Gastrocnemius medialis (tissue), 4 donors: Measurements from ENCODE around the gene YPEL2. TPM values are rescaled to one million over a fixed set of nuclear protein-coding genes. Genes with fewer than 3 reads are reported as not detected.

Experiments
- ATAC-seq, 2 donors: fragments of 150-250 bp; one replicate each; pipeline ENCODE4 v1.9.1; 2016
- DNase-seq, 2 donors: peaks; one replicate each; pipeline ENCODE4 v3.0.0-alpha.2; 2019
- H3K27ac ChIP-seq, 4 donors: fragments of 200-600 bp; sonication (generic); 1 replicate in 1 of 4; 2 replicates in 3 of 4; pipeline ENCODE4 v1.5.1; 2016 to 2018; ENCODE audit warnings: mild to moderate bottlenecking in 2 of 4, moderate library complexity in 1 of 4
- H3K27me3 ChIP-seq, 3 donors: fragments of 200-600 bp; sonication (generic) in 2 of 3; 1 replicate in 1 of 3; 2 replicates in 2 of 3; pipeline versions ENCODE4 v1.5.1 to v1.6.0; 2016 to 2019; ENCODE audit warnings: mild to moderate bottlenecking in 1 of 3, moderate library complexity in 1 of 3
- H3K36me3 ChIP-seq, 2 donors: fragments of 200-600 bp; sonication (generic) in 1 of 2; one replicate each; pipeline ENCODE4 v1.5.1; 2017 to 2018
- H3K4me1 ChIP-seq, 2 donors: fragments of 200-600 bp; sonication (generic) in 1 of 2; one replicate each; pipeline ENCODE4 v1.5.1; 2016 to 2017; ENCODE audit warnings: mild to moderate bottlenecking in 2 of 2
- H3K4me3 ChIP-seq, 4 donors: fragments of 200-600 bp; sonication (generic) in 3 of 4; 1 replicate in 1 of 4; 2 replicates in 3 of 4; pipeline ENCODE4 v1.5.1; 2016 to 2019; ENCODE audit warnings: mild to moderate bottlenecking in 2 of 4
- H3K9me3 ChIP-seq, 3 donors: fragments of 200-600 bp; sonication (generic) in 2 of 3; 1 replicate in 1 of 3; 2 replicates in 2 of 3; pipeline ENCODE4 v1.5.1; 2016 to 2019
- CTCF ChIP-seq, 5 experiments: fragments of 450-650 bp in 3 of 5; fragments of 200-600 bp in 2 of 5; sonication (generic) in 2 of 5; IDR thresholded peaks in 4 of 5; conservative IDR thresholded peaks in 1 of 5; 1 replicate in 4 of 5; 2 replicates in 1 of 5; pipeline ENCODE4 v1.5.1; 2016 to 2019; ENCODE audit warnings: antibody characterized with exemption in 5 of 5, mild to moderate bottlenecking in 3 of 5, moderate library complexity in 3 of 5
- POLR2A ChIP-seq, 2 donors: fragments of 450-650 bp; IDR thresholded peaks; one replicate each; pipeline ENCODE4 v1.6.1; 2017; ENCODE audit warnings: antibody characterized with exemption in 2 of 2, mild to moderate bottlenecking in 2 of 2, moderate library complexity in 2 of 2
- in situ Hi-C, 4 donors: fragments of 200-750 bp; cut with MboI; loops; one replicate each; pipeline versions ENCODE4 v1.15.0 to v1.8.0; 2017; ENCODE audit warnings: low sequenced_read_pairs in 4 of 4
- intact Hi-C: fragments of 100-400 bp; cut with DNase I; formaldehyde crosslinking; loops from one replicate; pipeline ENCODE4 v1.15.1; 2023; ENCODE audit warnings: low total_unique reads
- total RNA-seq, 4 donors: library from RNA; depleted of rRNA; stranded (reverse); fragments of >200 nt; gene quantifications; one replicate each; pipeline versions ENCODE4 v1.1.0 to v1.2.3, GENCODE V29; 2016

The YPEL2 gene
- total RNA-seq, 4 donors from 2014 or later: 18.9 to 27.4 (median 22.2) TPM

DNA sequence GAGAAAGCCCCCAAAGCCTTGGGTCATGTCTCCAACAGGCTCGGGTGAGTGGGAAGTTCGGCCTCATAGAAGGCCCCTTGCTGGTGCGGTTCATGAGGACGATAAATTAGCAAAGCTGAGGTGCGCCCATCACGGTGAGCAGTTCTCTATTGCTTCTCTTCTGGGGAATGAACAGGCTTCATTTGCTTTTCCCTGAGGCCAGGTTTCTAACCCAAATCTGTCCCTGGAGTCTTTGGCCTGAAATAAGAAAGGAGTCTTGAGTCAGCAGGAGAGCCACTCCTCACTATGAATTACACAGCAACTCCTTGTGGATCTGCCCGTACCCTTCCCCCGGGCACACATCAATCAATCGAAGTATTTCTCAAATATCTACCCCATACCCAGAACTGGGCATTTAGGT, 94.6 kb downstream of the YPEL2 start:
- intact Hi-C loops (loop anchor here (5.0 to 10.0 kb wide), 2 partner anchors 94 to 969 kb away; partner anchors contain the start of genes USP32 and YPEL2), in situ Hi-C loops (loop anchor here in 1 of 4 donors (10.0 kb wide), 1 partner anchor 51 kb away; no protein-coding TSS in a partner anchor)
- Histone ChIP-seq H3K4me3 (peak overlapping the region in 3 of 4 donors; percentile 25 to 42 (median 33)), H3K27ac (peak overlapping the region; percentile 91 to 98 (median 95)), H3K36me3 (no peaks in the 10 kb centered on the region), H3K4me1 (peaks cover 76 to 85% of the 10 kb centered on the region in 2 donors), H3K27me3 (no peaks in the 10 kb centered on the region), H3K9me3 (no peaks in the 10 kb centered on the region)
- ATAC-seq (no peak), DNase-seq (no peak)
- TF ChIP-seq POLR2A (IDR thresholded peaks at IDR 0.05) (no peak), CTCF (IDR thresholded peaks at IDR 0.05 in 4 of 5, conservative IDR thresholded peaks at IDR 0.05 in 1 of 5) (no peak)

GRCh38 chr17:59427425-59427921, 96.0 kb downstream of the YPEL2 start:
- H3K4me1 ChIP-seq: peaks cover 62 to 71% of the 10 kb centered on the region in 2 donors
- in situ Hi-C loops (loop anchor here in 1 of 4 donors (10.0 kb wide), 1 partner anchor 53 kb away; no protein-coding TSS in a partner anchor), intact Hi-C loops (loop anchor here (5.0 to 10.0 kb wide), 2 partner anchors 95 to 967 kb away; partner anchors contain the start of genes USP32 and YPEL2)
- H3K9me3 ChIP-seq: no peaks in the 10 kb centered on the region
- H3K27me3 ChIP-seq: no peaks in the 10 kb centered on the region
- peak overlapping the region; percentile 91 to 98 (median 95) for H3K27ac ChIP-seq
- DNase-seq (no peak), ATAC-seq (peak in 1 of 2 donors; percentile 9)
- no peaks in the 10 kb centered on the region for H3K36me3 ChIP-seq
- no peak for TF ChIP-seq POLR2A (IDR thresholded peaks at IDR 0.05)
- TF ChIP-seq CTCF (IDR thresholded peaks at IDR 0.05 in 4 of 5, conservative IDR thresholded peaks at IDR 0.05 in 1 of 5): no peak
- no peak overlapping the region for H3K4me3 ChIP-seq

GRCh38 chr17:59427996-59428395, 96.5 kb downstream of the YPEL2 start:
- DNase-seq (no peak), ATAC-seq (no peak)
- Histone ChIP-seq H3K27ac (peak overlapping the region; percentile 91 to 98 (median 95)), H3K4me3 (no peak overlapping the region), H3K27me3 (no peaks in the 10 kb centered on the region), H3K36me3 (no peaks in the 10 kb centered on the region), H3K9me3 (no peaks in the 10 kb centered on the region), H3K4me1 (peaks cover 57 to 66% of the 10 kb centered on the region in 2 donors)
- intact Hi-C loops: loop anchor here (5.0 to 10.0 kb wide), 2 partner anchors 96 to 967 kb away; partner anchors contain the start of genes USP32 and YPEL2
- in situ Hi-C loops: loop anchor here in 1 of 4 donors (10.0 kb wide), 1 partner anchor 53 kb away; no protein-coding TSS in a partner anchor
- TF ChIP-seq POLR2A (IDR thresholded peaks at IDR 0.05) (no peak), CTCF (IDR thresholded peaks at IDR 0.05 in 4 of 5, conservative IDR thresholded peaks at IDR 0.05 in 1 of 5) (no peak)

- peak overlapping the region in 3 of 4 donors; percentile 91 to 96 (median 94) for H3K27ac ChIP-seq
- ATAC-seq (no peak), DNase-seq (no peak)
- in situ Hi-C loops (loop anchor here in 1 of 4 donors (10.0 kb wide), 1 partner anchor 54 kb away; no protein-coding TSS in a partner anchor), intact Hi-C loops (loop anchor here (5.0 to 10.0 kb wide), 2 partner anchors 97 to 966 kb away; partner anchors contain the start of genes USP32 and YPEL2)
- no peaks in the 10 kb centered on the region for H3K27me3 ChIP-seq
- no peaks in the 10 kb centered on the region for H3K9me3 ChIP-seq
- no peak overlapping the region for H3K4me3 ChIP-seq
- H3K36me3 ChIP-seq: no peaks in the 10 kb centered on the region
- TF ChIP-seq POLR2A (IDR thresholded peaks at IDR 0.05): no peak
- TF ChIP-seq CTCF (IDR thresholded peaks at IDR 0.05 in 4 of 5, conservative IDR thresholded peaks at IDR 0.05 in 1 of 5): no peak
- peaks cover 48 to 59% of the 10 kb centered on the region in 2 donors for H3K4me1 ChIP-seq
Measured at GRCh38 chr17:59428916-59429485, 97.5 kb downstream of the YPEL2 start.
